ENCODE data around the gene FBXL20.

FBXL20 gene

GRCh38 chr17:39244600-39245570 is 156.5 kb downstream of the FBXL20 start:
- peak; percentile 88 for DNase-seq

DNA sequence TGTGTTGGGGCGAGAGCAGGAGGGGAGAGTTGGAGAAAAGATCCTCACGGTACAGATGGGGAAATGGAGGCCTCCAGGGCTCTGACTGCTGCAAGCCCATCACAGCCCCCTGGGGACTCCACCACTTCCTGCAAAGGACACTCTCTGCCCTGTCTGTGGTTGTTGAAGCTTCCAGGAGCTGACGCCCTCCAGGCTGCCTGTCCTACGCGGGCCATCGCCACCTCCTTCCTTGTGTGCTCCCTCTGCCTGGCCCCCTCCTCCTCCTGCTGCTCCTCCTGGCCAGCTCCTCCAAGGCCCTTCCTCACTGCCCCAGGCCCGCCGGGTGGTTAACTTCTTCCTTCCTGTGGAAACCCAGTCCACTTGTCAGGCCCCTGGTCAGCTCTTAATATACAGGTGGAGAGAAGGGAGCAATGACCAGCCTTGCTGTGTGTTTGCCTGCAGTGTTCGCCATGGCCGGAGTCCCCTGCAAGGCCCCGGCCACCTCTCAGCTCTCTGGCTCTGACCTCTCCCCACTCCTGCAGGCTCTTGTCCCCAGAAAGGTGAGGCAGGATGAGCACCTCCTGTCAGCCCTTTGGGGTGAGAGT is 157.3 kb downstream of the FBXL20 start:
- no peak for DNase-seq

DNA sequence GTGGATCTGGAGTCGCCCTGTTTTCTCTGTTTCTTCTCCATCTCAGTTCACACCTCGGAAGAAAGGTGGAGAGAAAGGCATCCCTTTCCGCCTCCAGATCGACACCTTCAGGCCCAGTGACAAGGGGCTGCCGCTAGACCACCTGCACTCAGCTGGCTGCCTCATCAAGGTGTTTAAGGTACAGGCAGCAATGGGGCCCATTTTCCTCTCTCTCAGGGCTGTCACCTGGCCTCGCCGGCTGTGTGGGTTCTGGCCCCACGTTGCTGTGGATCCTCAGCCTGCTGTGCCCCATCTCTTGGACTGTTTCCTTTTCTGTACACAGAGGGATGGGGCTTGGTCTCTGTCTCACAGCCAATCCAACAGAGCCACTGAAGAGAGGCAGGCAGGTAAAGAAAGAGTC is 158.3 kb downstream of the FBXL20 start:
- no peak for DNase-seq

DNA sequence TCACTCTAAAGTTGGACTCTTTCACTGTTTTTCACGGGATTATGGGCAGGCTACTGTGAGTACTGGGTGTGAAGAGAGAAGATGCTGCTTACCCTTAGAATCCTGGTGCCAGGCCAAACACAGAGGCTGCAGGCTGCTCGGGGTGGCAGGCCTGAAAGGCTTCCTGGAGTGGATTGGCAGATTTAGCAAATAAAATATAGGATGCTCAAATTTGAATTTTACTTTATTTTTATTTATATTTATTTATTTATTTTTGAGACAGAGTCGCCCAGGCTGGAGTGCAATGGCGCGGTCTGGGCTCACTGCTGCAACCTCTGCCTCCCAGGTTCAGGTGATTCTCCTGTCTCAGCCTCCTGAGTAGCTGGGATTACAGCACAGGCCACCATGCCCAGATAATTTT is 160.8 kb downstream of the FBXL20 start:
- peak; percentile 2 for DNase-seq

- DNase-seq, result peak; percentile 78
These were observed 161.6 kb downstream of the FBXL20 start for GRCh38 chr17:39239640-39240314.

- peak; percentile 72 for DNase-seq
These were observed 163.0 kb downstream of the FBXL20 start for GRCh38 chr17:39238311-39238972.

- peak; percentile 19 for DNase-seq
These were observed 163.8 kb downstream of the FBXL20 start for GRCh38 chr17:39237586-39237985.

DNA sequence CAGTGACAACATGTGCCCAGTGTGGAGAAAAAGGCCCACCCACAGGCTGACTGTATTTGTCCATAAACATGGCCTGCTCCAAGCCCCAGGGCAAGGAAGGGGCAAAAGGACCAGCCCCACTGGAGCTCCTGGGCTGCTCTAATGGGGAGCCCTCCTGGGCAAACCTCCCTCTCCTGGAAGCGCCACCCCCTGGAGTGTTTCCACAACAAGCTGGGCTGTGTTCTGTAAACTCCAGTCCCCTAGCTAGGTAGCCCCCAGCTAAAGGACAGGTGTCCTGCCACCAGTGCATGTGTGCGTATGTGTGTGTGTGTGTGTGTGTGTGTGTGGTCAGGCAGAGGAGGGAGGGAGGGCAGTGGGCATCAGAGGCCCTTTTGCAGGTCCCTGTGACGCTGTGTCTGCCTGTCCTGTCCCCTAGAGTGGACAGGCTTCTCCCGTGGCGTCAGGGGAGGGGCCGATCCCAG is 164.4 kb downstream of the FBXL20 start:
- no peak for DNase-seq

DNA sequence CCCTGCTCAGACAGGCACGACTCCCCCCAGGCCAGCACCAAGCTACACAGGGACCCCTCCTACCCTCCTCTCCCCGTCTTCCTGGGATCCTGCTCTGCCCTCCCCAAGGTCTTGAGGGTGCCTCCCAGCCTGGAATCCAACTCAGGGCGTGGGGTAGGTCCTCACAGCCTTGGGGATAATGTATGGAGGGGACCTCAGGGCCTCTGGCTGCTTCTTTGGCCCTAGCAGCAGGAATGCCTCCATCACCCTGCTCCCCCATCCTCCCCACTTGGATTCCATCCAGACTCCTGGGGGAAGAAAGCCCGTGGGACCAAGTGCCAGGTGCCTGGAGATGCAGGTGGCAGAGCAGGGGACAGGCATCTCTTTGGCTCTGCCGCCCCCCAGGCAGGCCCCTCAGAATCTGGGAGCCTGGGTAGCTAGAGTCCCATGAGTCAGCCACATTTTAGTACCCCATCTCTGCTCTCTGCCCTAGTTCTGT is 164.9 kb downstream of the FBXL20 start:
- peak; percentile 22 for DNase-seq

GRCh38 chr17:39235555-39236449 is 165.6 kb downstream of the FBXL20 start:
- DNase-seq, result peak; percentile 47

GRCh38 chr17:39231591-39232551 is 169.6 kb downstream of the FBXL20 start:
- peak; percentile 69 for DNase-seq

DNA sequence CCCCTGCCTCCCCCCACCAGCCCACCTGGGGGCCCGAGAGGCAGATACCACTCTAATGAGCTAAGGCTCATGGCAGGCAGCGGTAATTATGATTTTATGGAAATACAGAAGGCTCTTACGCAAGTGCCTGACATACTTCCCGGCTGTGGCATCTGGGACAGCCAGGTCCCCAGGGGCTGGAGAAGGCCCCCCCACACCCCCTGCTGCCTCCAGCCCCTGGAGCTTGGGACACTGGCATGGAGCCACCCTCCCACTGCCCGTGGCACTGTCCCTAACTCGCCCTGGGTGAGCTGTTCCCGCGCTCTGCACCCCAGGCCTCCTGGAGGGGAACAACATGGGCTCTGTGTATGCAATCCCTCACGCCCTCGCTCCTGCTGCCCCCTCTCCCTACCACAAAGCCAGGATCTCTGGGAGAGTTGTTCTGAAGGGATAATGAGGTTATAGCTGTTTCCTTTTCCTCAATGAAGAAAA is 170.3 kb downstream of the FBXL20 start:
- DNase-seq, result no peak

- DNase-seq, result no peak
These were observed 171.1 kb downstream of the FBXL20 start for GRCh38 chr17:39230361-39230760.

GRCh38 chr17:39229274-39229913 is 172.0 kb downstream of the FBXL20 start:
- DNase-seq, result no peak

DNA sequence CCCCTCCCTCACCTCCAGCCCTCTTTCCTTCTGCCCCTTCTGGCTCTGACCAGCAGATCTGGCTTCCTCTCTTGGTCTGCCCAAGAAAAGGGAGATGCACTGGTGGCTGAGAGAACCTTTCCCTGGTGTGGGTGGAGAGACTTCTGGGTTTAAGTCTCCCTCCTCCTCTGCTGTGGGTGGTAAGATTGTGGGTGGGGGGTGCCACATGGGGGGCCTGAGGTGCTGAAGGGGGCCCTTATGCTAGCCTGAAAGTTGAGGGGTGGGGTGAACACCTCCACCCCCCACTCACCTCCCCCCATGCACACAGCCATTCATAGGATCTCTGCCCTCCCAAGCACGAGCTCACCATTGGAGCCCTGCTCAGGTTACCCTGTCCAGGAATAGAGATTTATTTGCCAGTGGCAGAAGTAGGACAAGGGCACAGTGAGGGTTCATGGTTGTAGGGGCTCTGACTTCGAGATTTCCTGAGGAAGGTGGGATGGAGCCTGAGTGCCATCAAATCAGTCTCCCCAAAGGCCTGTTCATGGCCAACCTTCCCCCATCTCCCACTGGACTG is 174.0 kb downstream of the FBXL20 start:
- no peak for DNase-seq

GRCh38 chr17:39225959-39226683 is 175.3 kb downstream of the FBXL20 start:
- DNase-seq, result peak; percentile 63

GRCh38 chr17:39225308-39225958 is 176.0 kb downstream of the FBXL20 start, which contains the start of gene STAC2:
STAC2 (minus strand) TSS chr17:39225945; CDS start chr17:39225502, 443 bp downstream.
- peak; percentile 36 for DNase-seq

GRCh38 chr17:39224778-39225307 is 176.6 kb downstream of the FBXL20 start:
- DNase-seq, result peak; percentile 36

Measured in activated T-cell treated with anti-CD3 and anti-CD28 coated beads, Interleukin-2, amount 50 U/mL, for 1 hour (primary cell).